ENCODE measurements around the gene POLE.
A peak's percentile ranks its signal among the peaks of the same experiment; 100 is the strongest.

Gene POLE

GRCh38 chr12:132610051-132610759 lies 76.9 kb downstream of the POLE start, which contains the start of gene LRCOL1:
Gene LRCOL1, minus strand, starts transcription at chr12:132610582. Its CDS starts 4,331 bp downstream, at chr12:132606251.
- DNase-seq: no peak
- peaks cover 46 to 65% of the 10 kb centered on the region in 2 donors for H3K27me3 Mint-ChIP-seq

GRCh38 chr12:132608231-132609171 lies 78.6 kb downstream of the POLE start:
- no peak for DNase-seq
- no peak for ATAC-seq (replicated peaks)
- Mint-ChIP-seq H3K27me3 (peaks cover 51 to 73% of the 10 kb centered on the region in 2 donors), H3K4me1 (ENCODE audit: low read depth in 2 of 2) (peaks cover 0 to 5% of the 10 kb centered on the region in 2 donors), H3K27ac (no peak overlapping the region), H3K4me3 (no peak overlapping the region), H3K36me3 (ENCODE audit: insufficient read depth) (no peaks in the 10 kb centered on the region), H3K9me3 (no peaks in the 10 kb centered on the region)

More at GRCh38 chr12:132610051-132610759, 76.9 kb downstream of the POLE start, which contains the start of gene LRCOL1:
- Mint-ChIP-seq H3K4me1 (ENCODE audit: low read depth in 2 of 2) (peaks cover 7 to 10% of the 10 kb centered on the region in 2 donors), H3K9me3 (no peaks in the 10 kb centered on the region), H3K27ac (no peak within 1 kb of the TSS), H3K36me3 (ENCODE audit: insufficient read depth) (no peaks in the 10 kb centered on the region), H3K4me3 (peak within 1 kb of the TSS; percentile 36 to 41)
- no peak for ATAC-seq (replicated peaks)

- DNase-seq: no peak
- no peaks in the 10 kb centered on the region for H3K36me3 Mint-ChIP-seq (ENCODE audit: insufficient read depth)
- peaks cover 62 to 87% of the 10 kb centered on the region in 2 donors for H3K27me3 Mint-ChIP-seq
- H3K4me1 Mint-ChIP-seq (ENCODE audit: low read depth in 2 of 2): peaks cover 0 to 8% of the 10 kb centered on the region in 2 donors
- no peak overlapping the region for H3K4me3 Mint-ChIP-seq
- no peak for ATAC-seq (replicated peaks)
- H3K27ac Mint-ChIP-seq: no peak overlapping the region
- no peaks in the 10 kb centered on the region for H3K9me3 Mint-ChIP-seq
Measured at GRCh38 chr12:132606927-132607326, 80.2 kb downstream of the POLE start.

- peaks cover 60 to 87% of the 10 kb centered on the region in 2 donors for H3K27me3 Mint-ChIP-seq
- no peaks in the 10 kb centered on the region for H3K36me3 Mint-ChIP-seq (ENCODE audit: insufficient read depth)
- no peak overlapping the region for H3K27ac Mint-ChIP-seq
- no peak overlapping the region for H3K4me3 Mint-ChIP-seq
- H3K4me1 Mint-ChIP-seq (ENCODE audit: low read depth in 2 of 2): peaks cover 0 to 8% of the 10 kb centered on the region in 2 donors
- no peak for DNase-seq
- no peak for ATAC-seq (replicated peaks)
- H3K9me3 Mint-ChIP-seq: no peaks in the 10 kb centered on the region
Measured at GRCh38 chr12:132606466-132606865, 80.7 kb downstream of the POLE start.

- Mint-ChIP-seq H3K4me3 (no peak overlapping the region), H3K9me3 (no peaks in the 10 kb centered on the region), H3K36me3 (ENCODE audit: insufficient read depth) (no peaks in the 10 kb centered on the region), H3K4me1 (ENCODE audit: low read depth in 2 of 2) (peaks cover 2 to 10% of the 10 kb centered on the region in 2 donors), H3K27me3 (peaks cover 56 to 87% of the 10 kb centered on the region in 2 donors), H3K27ac (no peak overlapping the region)
- no peak for ATAC-seq (replicated peaks)
- no peak for DNase-seq
Measured at GRCh38 chr12:132605892-132606291, 81.2 kb downstream of the POLE start.

- peaks cover 48 to 85% of the 10 kb centered on the region in 2 donors for H3K27me3 Mint-ChIP-seq
- no peak overlapping the region for H3K4me3 Mint-ChIP-seq
- ATAC-seq (replicated peaks) (no peak), DNase-seq (no peak)
- peaks cover 3 to 12% of the 10 kb centered on the region in 2 donors for H3K4me1 Mint-ChIP-seq (ENCODE audit: low read depth in 2 of 2)
- H3K27ac Mint-ChIP-seq: no peak overlapping the region
- no peaks in the 10 kb centered on the region for H3K9me3 Mint-ChIP-seq
- no peaks in the 10 kb centered on the region for H3K36me3 Mint-ChIP-seq (ENCODE audit: insufficient read depth)
Measured at GRCh38 chr12:132604668-132605441, 82.3 kb downstream of the POLE start.

- Mint-ChIP-seq H3K4me3 (no peak overlapping the region), H3K27ac (no peak overlapping the region)
- ATAC-seq (replicated peaks): no peak
Measured at GRCh38 chr12:132604151-132604618, 83.0 kb downstream of the POLE start.

GRCh38 chr12:132603240-132604150 lies 83.6 kb downstream of the POLE start:
- Mint-ChIP-seq H3K36me3 (ENCODE audit: insufficient read depth) (peaks cover 5% of the 10 kb centered on the region), H3K27me3 (peaks cover 49 to 77% of the 10 kb centered on the region in 2 donors), H3K27ac (no peak overlapping the region), H3K4me3 (peak overlapping the region in 1 of 2 donors; percentile 40), H3K9me3 (no peaks in the 10 kb centered on the region), H3K4me1 (ENCODE audit: low read depth in 2 of 2) (peaks cover 8 to 17% of the 10 kb centered on the region in 2 donors)
- no peak for DNase-seq
- ATAC-seq (replicated peaks): no peak

More at GRCh38 chr12:132604151-132604618, 83.0 kb downstream of the POLE start:
- no peaks in the 10 kb centered on the region for H3K9me3 Mint-ChIP-seq
- peaks cover 44 to 79% of the 10 kb centered on the region in 2 donors for H3K27me3 Mint-ChIP-seq
- peaks cover 3 to 12% of the 10 kb centered on the region in 2 donors for H3K4me1 Mint-ChIP-seq (ENCODE audit: low read depth in 2 of 2)
- DNase-seq: no peak
- no peaks in the 10 kb centered on the region for H3K36me3 Mint-ChIP-seq (ENCODE audit: insufficient read depth)

GRCh38 chr12:132602572-132603239 lies 84.4 kb downstream of the POLE start:
- Mint-ChIP-seq H3K27ac (no peak overlapping the region), H3K4me3 (peak overlapping the region in 1 of 2 donors; percentile 40), H3K27me3 (peaks cover 43 to 75% of the 10 kb centered on the region in 2 donors), H3K4me1 (ENCODE audit: low read depth in 2 of 2) (peaks cover 10 to 16% of the 10 kb centered on the region in 2 donors), H3K9me3 (no peaks in the 10 kb centered on the region), H3K36me3 (ENCODE audit: insufficient read depth) (peaks cover 5% of the 10 kb centered on the region)
- DNase-seq (no peak), ATAC-seq (replicated peaks) (no peak)

- Mint-ChIP-seq H3K27ac (peak overlapping the region in 1 of 2 donors; percentile 79), H3K9me3 (no peaks in the 10 kb centered on the region), H3K4me1 (ENCODE audit: low read depth in 2 of 2) (peaks cover 16 to 21% of the 10 kb centered on the region in 2 donors), H3K4me3 (peak overlapping the region; percentile 92 to 99), H3K27me3 (peaks cover 42 to 71% of the 10 kb centered on the region in 2 donors), H3K36me3 (ENCODE audit: insufficient read depth) (peaks cover 9% of the 10 kb centered on the region)
- no peak for ATAC-seq (replicated peaks)
- DNase-seq: no peak
Measured at GRCh38 chr12:132601171-132601883, 85.8 kb downstream of the POLE start.
